GM19025 (cell line): Measurements from ENCODE around the gene TMCO5A.
"Not testable (repeated sequence)": the region's sequence is repeated elsewhere in the genome, so short reads cannot be mapped to it uniquely, and the experiment has no call there.

ENCODE experiments used
- ATAC-seq: cut with Tn5 transposase; IDR thresholded peaks from one replicate; pipeline ENCODE4 v1.9.1; 2021; ENCODE audit warnings: mild to moderate bottlenecking, low read depth, moderate library complexity; ENCODE audit not compliant: unreplicated experiment

The TMCO5A gene

DNA sequence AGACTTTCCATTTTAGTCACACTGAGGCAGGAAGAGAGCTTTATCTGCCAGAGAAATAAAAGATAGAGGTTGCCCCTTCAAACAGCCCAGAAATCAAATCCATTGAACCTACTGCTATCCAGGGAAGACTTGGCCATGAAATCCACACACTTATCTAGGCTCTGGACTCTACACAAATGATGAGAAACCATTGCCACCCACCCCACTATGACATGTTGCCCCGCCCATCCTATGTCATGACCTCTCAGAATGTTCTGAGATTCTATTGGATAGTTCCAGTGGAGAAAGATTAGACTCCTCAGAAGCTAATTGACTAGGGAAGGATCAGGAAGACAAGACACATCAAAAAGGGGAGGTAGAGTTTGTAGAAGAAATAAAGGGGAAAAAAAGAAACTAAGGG lies at the start of gene TMCO5A:
TSS of gene TMCO5A (plus strand) at position 301 of the 400 bp plus-strand sequence. CDS start 1,684 bp downstream, outside the sequence.
- no peak for ATAC-seq

DNA sequence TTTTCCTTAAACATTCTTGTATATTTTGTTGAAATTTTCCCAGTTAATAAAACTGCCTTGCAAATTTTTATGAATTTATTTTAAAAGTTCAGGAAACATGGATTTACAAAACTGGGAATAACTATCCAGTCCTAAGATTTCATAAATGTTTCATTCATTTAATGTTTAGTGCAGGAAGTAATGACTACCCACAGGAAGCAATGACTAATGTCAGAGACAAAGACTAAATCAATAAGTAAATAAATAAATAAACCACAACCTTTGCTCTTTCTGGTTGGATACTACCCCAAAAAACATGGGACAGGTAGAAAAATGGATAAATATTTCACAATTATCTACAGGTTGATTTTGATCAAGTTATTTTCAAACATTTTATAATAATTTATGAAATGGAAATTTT lies 48.8 kb upstream of the TMCO5A start:
- no peak for ATAC-seq

DNA sequence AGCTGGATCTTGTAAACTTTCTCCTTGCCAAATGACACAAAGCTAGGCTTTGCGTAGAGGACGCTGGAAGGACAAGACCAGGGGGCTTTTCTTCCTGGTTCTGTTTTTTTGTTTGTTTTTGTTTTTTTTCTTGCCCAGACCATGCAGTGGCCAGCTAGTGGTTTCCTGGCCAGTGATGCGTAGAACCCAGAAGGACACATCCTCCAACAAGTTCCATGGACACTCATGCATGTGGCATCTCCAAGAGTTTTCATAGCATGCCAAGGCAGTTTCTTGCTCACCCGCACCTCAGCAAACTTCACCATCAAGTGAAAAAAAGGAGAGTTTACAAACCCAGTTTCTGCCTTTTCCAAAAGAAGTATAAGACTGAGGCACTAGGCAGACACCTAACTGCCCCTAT lies 46.1 kb upstream of the TMCO5A start:
- no peak for ATAC-seq

DNA sequence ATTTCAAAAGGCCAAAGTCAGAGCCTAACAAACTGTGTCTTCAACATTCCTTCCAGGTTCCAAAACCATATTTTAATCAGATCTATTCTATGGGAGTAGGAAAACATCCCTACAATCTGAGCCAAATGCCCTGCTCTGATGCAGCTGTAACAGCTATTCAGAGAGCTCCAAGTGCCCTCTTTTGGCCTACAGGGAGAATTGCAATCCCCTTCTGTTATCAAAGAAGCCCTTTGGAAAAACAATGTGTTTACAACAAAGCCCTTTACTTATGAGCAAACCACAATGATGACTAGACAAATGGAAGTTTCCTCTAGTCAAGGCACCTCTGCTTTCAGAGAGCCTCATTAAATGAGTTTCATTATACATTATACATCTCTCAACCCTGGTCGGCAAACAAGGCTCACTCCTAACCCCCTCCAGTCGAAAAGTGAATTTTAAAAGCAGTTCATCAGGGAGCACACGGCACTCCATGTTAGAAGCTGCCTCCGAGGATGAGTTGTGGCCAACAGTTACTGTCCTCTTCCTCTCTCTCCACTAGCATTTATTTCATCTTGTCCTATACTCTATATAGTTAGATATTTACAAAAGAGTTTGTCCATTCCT lies 42.6 kb upstream of the TMCO5A start:
- ATAC-seq, result no peak

DNA sequence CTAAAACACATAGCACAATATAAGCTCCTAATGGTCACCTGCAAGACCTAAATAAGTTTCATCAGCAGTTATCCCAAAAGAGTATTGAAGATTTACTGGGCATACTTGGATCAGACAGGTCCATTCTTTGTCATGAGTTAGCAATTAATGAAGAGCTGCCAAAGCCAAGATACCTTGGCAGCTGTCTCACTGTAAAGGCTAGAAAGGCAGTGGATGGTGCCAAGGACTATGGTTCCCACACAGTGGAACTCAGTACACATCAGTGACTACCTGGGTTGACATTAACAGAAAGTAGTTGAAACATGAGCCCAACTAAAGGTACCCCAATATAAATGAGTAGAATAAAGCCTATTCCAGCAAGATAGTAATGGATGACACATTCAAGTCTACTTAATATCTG lies 41.1 kb upstream of the TMCO5A start:
- no peak for ATAC-seq

DNA sequence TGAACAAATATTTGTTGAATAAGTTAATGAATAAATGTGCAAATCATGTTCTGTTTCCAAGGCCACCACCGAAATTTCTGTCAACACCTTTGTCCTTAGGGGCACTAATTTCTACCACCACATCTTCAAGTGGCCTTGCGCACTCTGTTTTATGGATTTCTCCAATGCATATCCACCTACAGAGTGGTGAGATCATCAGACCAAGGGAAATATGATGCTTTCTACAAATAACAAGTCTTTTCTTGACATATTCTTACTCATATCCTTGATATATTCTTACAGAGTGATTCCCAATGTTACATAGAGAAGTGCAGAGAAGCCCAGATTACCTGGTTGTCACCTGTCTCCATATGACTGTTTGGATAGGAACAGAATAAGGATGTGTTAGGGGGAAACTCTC lies 36.1 kb upstream of the TMCO5A start:
- no peak for ATAC-seq

DNA sequence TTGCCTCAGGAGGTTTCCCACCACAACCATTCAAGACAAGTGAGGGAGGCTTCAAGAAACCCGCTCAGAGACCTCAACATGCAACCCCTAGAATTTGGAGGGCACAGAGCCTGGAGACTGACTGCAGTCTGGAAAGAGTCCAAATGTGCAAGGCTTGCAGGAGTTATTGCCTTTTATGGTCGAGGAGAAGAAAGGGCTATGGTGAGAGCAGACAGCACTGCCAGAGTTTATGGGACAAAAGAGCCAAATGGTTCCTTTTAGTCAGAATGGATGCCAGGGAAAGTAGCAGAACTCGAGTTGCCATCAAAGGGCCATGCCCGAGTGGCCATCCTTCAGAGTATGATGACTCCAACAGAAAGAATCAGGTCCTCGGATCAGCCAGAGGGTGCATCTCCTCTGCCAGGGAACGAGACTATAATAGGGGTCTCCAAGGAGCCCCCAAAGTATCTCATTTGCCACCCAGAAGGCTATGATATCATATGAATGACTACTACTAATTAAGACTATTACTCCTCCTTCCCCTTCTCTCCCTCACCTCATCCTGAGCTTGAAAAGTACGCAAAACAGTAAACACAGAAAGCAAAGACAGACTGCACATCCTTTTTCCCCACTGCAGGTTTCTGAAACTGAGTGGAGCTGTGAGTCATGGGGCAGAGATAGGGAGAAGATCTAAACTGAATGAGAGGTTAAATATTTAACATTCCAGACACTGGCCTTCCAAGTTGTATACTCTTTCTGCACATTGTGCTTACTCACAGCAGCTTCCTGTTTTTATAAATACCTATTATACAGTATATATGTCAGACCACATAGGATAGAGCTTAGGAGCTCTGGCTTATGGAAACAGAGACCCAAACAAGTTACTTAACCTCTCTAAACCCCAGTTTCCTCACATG lies 33.9 kb upstream of the TMCO5A start:
- ATAC-seq, result no peak

DNA sequence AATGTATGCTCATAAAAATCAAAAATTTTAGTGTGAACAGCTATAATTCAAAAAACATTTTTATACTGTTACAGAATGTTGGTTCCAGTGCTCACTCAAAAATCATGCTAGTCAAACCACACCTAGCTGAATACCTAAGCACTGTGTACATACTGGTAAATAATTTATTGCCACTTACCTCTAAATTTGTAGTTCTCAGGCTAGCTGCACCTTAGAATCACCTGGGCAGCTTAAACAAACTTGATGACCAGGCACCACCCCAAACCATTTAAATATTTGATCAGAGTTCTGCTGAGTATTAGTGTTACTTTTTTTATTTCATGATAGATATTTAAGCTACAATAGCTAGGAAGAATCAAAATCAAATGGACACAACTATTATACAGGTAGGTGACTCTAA lies 32.3 kb upstream of the TMCO5A start:
- ATAC-seq, result no peak

DNA sequence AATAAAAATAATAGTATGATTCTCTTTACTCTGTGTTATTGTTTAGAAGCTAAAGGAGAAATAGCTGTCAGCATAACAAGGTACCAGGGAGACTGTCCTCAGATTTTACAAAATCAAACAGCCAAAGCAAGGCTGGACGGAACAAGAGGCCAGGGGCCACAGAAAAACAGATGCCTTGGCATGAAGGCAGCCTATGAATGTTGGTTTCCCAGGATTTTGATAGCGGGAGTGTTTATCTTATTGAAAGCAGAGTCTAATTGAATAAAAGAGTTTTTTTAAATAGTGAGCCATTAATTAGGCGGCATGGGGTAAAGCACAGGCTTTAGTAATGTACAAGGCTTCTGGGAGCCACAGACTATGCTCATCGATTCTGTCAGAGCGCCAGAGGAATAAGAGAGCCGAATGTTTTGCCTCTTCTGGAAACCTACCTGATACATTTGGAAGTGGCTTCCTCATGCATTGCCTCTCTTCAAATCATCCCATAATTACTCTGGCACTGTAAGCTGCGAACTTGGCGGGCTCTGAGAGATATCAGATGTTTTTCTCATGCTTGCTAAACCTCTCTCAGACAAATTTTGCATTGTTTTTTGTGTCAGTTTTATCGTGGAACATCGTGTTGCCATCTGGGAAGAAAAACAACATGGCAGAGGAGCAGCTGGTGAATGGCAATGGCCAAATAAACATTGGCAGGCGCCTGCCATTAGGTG lies 30.4 kb upstream of the TMCO5A start:
- no peak for ATAC-seq

DNA sequence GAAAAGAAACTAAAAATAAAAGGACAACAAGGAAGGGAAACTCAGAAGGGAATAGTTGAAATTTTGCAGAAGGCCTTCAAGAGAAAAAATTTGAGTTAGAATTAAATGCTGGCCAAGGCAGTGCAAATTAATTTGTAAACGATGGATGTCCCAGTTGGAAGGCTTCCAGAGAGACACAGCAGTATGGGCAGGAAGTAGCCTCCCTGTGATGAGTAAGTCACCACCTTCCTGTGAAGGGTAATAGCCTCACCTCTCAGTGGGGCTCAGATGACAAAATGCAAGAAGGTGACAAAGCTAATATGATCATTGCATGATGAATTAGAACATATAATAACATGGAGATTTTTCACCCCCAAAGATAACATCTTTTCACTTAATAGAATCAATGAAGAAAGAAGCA lies 27.3 kb upstream of the TMCO5A start:
- ATAC-seq, result no peak

DNA sequence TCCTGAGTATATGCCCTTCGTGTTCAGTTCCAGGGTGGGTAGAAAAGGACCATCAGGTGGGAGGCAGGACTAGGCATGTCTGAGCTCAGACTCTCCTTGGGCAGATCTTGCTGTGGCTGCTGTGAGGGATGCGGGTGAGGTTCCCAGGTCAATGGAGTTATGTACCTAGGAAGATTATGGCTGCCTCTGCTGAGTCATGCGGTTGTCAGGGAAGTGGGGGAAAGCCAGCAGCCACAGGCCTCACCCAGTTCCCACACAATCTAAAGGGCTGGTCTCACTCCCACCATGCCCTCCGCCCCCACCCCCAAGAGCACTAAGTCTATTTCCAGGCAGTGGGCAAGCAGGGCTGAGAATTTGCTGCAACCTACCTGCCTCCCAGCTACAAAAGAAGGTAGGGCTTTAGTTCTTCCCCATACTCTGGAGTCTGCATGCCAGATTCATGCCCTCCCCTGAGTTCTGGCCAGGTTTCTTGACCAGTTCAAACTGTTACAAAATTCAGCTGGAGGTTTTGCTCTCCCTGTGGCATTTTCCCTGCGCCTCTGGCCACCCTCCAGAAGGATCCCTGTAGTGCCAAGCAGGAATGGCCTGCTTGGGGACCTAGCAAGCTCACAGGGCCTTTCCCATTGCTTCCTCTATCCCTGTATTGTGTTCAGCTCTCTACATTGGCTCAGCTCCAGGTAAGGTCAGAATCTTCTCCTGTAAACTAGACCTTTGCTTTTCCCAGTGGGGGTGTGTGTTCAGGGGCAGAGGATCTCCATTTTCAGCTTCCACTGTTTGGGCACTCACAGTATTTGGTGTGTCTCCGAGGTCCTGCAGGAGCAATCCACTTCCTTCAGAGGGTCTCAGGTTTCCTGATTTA lies 12.7 kb upstream of the TMCO5A start:
- ATAC-seq, result no peak

DNA sequence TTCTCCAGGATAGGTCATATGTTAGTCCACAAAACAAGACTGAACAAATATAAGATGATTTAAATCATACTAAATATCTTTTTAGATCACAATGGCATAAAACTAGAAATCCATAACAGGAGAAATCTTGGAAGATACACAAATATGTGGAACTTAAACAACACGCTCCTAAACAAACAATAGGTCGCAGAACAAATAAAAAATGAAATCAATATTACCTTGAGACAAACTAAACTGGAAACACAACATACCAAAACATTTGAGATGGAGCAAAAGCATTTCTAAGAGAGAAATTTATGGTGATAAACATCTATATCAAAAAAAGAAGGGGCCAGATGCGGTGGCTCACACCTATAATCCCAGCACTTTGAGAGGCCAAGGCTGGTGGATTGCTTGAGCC lies 8.3 kb upstream of the TMCO5A start:
- ATAC-seq, result no peak

DNA sequence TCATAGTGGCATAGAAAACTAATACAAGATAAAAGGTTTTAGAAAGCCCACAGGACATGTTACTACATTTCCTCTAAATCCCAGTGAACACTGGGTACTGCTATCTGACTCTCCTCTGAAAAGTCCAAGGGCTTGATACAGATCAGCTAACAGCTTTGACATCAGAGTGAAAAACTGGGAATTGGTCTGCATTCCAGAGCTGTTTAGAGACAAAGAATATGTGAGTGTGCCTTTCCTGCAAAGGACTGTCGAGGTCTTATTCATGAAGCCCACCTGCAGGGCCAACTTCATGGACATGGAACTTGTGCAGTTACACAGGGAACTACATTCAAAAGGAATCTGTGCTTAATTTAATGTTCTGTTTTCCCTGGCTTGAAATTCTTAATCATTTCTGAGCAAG lies 5.2 kb upstream of the TMCO5A start:
- ATAC-seq, result no peak

DNA sequence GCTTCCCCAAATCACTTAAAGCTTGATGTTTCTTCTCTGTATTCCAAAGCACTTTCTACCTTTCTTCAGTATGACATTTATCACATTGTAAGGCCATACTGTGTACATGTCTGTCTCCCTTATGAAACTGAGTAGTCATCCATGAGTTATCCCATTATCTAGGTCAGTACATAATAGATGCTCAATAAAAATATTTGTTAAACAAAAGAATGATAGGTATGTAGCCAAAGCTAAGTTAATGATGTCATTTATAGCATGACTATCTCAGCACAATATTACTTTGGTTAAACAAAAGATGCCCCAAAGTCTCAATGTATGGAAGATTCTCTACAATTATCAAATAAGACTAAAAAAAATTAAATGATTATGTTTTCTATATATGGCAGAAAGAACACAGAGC lies 3.1 kb upstream of the TMCO5A start:
- no peak for ATAC-seq

DNA sequence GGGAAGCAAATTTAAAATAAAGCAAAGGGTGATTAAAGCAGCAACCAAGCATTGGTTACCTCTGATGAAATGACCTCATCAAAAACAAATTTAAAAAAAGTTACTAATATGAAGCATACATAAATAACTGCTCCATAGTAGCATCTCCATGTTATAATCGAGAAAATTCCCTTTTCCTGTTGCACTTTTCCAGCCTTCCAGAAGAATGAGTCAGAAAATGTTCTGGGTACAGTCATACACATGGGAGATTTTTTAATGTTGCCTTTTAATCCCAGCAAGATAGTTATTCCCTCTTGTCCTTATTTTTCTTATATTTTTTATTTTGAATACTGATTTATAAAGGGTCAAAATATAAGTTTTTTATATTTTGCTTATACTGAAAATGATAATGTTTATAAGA lies 2.6 kb upstream of the TMCO5A start:
- ATAC-seq, result no peak

DNA sequence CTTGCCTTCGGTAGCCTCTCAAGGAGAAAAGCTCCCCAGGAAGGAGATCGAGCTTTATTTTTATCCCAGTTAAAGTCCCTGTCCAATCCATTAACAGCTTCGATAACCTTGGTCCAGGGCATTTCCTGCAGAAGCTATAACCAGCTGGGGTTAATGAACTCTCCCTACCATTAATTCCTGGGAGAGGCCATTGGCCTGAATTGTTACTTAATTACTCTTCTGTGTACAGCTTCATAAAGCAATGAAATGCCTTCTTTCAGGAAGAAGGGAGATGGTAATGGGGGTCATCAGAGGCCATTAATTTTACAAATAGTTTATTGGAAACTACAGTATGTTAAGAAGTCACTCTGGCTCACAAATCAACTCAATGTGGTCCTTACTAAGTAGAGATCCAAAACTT lies 1.9 kb upstream of the TMCO5A start:
- ATAC-seq, result no peak

DNA sequence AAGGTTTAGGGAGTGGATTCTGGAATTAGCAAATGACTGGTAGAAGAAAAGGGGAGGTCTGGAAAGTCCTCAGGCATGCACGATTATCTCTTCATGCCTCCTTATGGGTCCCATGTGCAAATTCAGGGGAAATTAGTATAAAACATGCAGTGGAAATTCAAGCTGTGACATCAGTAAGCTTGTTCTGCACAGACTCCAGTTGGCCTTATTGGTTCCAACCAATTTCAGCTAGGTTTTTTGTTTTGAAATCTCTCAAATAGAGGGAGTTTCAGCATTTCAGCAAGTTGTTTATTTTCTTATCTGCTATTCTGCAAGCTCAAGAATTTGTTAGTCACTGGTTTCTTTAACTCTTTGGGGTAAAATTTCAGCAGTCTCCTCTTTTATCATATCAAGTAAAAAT lies 774 bp upstream of the TMCO5A start:
- ATAC-seq, result no peak

DNA sequence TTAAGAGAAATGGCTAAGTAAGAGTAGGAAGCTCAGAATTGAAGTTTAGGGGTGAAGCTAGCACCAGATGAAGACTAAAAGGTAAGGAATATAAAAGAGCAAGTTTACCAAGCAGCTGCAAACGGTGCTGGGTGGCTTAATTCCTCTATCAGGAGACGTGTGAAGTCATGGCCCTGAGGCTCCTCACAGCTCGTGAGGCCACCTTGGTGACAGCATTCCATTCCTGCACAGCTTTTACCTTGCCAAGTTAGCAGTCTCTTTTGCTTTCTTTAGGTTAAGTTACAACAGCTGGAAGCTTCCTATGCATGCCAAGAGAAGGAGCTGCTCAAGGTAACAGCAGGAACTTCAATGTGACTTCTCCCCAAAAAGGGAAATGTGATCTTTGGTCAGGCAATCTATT lies 6.4 kb downstream of the TMCO5A start:
- no peak for ATAC-seq

DNA sequence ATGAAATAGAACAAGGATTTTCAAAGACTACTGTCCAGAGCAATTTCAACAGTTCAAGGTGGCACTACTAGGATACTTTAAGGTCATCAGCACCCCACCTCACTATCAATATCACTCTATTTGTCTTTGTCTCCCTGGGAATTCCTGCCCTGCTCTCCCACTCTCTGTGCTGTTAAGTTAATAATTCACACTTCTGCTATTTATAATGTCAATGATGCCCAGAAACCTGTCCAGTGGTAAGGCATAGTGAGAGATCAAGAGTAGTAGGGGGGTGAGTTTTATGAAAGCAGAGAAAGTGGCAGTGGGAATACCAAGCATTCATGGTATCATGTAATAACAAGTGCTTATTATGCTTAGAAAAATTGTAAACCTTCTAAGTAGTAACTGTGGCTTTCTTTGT lies 7.3 kb downstream of the TMCO5A start:
- no peak for ATAC-seq

DNA sequence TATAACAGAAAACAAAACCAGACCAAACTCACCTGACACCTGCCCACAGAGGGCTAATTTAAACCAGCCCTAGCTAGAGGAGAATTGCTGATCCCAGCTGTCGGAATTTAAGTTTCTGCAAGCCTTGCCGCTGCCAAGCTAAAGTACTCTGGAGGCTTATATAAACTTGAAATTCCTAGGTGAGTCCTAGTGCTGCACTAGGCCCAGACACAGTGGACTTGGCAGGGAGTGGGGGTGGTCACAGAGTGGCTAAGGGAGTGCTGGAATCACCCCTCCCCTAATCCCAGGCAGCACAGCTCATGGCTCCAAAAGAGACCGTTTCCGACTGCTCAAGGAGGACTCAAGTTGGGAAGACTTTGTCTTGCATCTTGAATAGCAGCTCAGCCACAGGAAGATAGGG lies 17.6 kb downstream of the TMCO5A start:
- ATAC-seq, result no peak

DNA sequence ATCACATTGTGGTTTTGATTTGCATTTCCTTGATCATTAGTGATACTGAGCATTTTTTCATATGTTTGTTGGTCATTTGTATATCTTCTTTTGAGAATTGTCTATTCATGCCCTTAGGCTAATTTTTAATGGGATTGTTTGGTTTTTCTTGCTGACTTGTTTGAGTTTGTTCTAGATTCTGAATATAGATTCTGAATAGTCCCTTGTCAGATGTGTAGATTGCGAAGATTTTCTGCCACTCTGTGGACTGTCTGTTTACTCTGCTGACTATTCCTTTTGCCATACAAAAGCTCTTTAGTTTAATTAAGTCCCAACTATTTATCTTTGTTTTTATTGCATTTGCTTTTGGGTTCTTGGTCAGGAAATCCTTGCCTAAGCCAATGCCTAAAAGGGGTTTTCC lies 26.3 kb downstream of the TMCO5A start:
- ATAC-seq, result not testable (repeated sequence)
